GM19455 (cell line): ENCODE results near the gene LCLAT1.
"Not testable (repeated sequence)": the region's sequence is repeated elsewhere in the genome, so short reads cannot be mapped to it uniquely, and the experiment has no call there.

Experiments
- ATAC-seq: cut with Tn5 transposase; IDR thresholded peaks from one replicate; pipeline ENCODE4 v1.9.1; 2021; ENCODE audit not compliant: unreplicated experiment

LCLAT1 gene

GRCh38 chr2:30633039-30633438, 186.0 kb downstream of the LCLAT1 start:
- no peak for ATAC-seq

- ATAC-seq, result no peak
Measured at GRCh38 chr2:30636311-30636710, 189.3 kb downstream of the LCLAT1 start.

- no peak for ATAC-seq
Measured at GRCh38 chr2:30639836-30640235, 192.8 kb downstream of the LCLAT1 start.

- no peak for ATAC-seq
Measured at GRCh38 chr2:30641765-30642345, 194.8 kb downstream of the LCLAT1 start.

GRCh38 chr2:30643013-30643412, 196.0 kb downstream of the LCLAT1 start:
- ATAC-seq, result not testable (repeated sequence)

GRCh38 chr2:30643674-30644073, 196.6 kb downstream of the LCLAT1 start:
- ATAC-seq, result no peak

- ATAC-seq, result no peak
Measured at GRCh38 chr2:30645081-30645744, 198.2 kb downstream of the LCLAT1 start.

GRCh38 chr2:30645745-30646119, 198.7 kb downstream of the LCLAT1 start:
- ATAC-seq, result no peak

GRCh38 chr2:30647752-30648457, 200.9 kb downstream of the LCLAT1 start:
- ATAC-seq, result no peak

GRCh38 chr2:30649278-30649677, 202.2 kb downstream of the LCLAT1 start:
- ATAC-seq, result no peak

- no peak for ATAC-seq
Measured at GRCh38 chr2:30649828-30650227, 202.8 kb downstream of the LCLAT1 start.

- no peak for ATAC-seq
Measured at GRCh38 chr2:30652271-30652915, 205.3 kb downstream of the LCLAT1 start.

GRCh38 chr2:30653847-30654246, 206.8 kb downstream of the LCLAT1 start:
- no peak for ATAC-seq

- no peak for ATAC-seq
Measured at GRCh38 chr2:30654404-30654803, 207.4 kb downstream of the LCLAT1 start.

- no peak for ATAC-seq
Measured at GRCh38 chr2:30655211-30655610, 208.2 kb downstream of the LCLAT1 start.

GRCh38 chr2:30655660-30656059, 208.6 kb downstream of the LCLAT1 start:
- no peak for ATAC-seq

GRCh38 chr2:30656079-30656478, 209.0 kb downstream of the LCLAT1 start:
- ATAC-seq, result no peak

GRCh38 chr2:30661173-30662107, 214.4 kb downstream of the LCLAT1 start:
- ATAC-seq, result no peak

- ATAC-seq, result no peak
Measured at GRCh38 chr2:30662268-30663131, 215.5 kb downstream of the LCLAT1 start.

- no peak for ATAC-seq
Measured at GRCh38 chr2:30663321-30663720, 216.3 kb downstream of the LCLAT1 start.
